Kidney (tissue), 14 donors: ENCODE data around the gene PRKG2. TPM values are rescaled to one million over a fixed set of nuclear protein-coding genes. Genes with fewer than 3 reads are reported as not detected.

Experiments
- DNase-seq, 5 donors: peaks; one replicate each; pipeline ENCODE4 v3.0.0-alpha.2; 2013 to 2020
- FAIRE-seq: peaks from 2 replicates; lab custom pipeline; 2012; peaks lifted over from hg19 to GRCh38; lab: Jason Lieb, UNC
- H3K27ac ChIP-seq, 2 donors: one replicate each; pipeline ENCODE4 v1.7.0; 2013; ENCODE audit warnings: low read depth in 2 of 2, low read length in 2 of 2, inconsistent platforms in 1 of 2
- H3K27me3 ChIP-seq: one replicate; pipeline ENCODE4 v1.7.1; 2013; ENCODE audit warnings: low read length, inconsistent platforms; ENCODE audit not compliant: control insufficient read depth, insufficient read depth
- H3K36me3 ChIP-seq, 3 donors: one replicate each; pipeline versions ENCODE4 v1.7.0 to v1.7.1; 2013; ENCODE audit warnings: low read length in 3 of 3, control low read depth in 1 of 3, inconsistent platforms in 1 of 3; ENCODE audit not compliant: insufficient read depth in 3 of 3, control insufficient read depth in 2 of 3
- H3K4me1 ChIP-seq, 3 donors: one replicate each; pipeline versions ENCODE4 v1.7.0 to v1.7.1; 2013; ENCODE audit warnings: low read length in 3 of 3, inconsistent platforms in 1 of 3, low read depth in 1 of 3; ENCODE audit not compliant: control insufficient read depth in 2 of 3, insufficient read depth in 2 of 3
- H3K4me3 ChIP-seq, 3 donors: one replicate each; pipeline versions ENCODE4 v1.7.0 to v1.8.1; 2013; ENCODE audit warnings: low read length in 3 of 3, control low read depth in 1 of 3, inconsistent platforms in 1 of 3
- H3K9ac ChIP-seq, 3 donors: one replicate each; pipeline versions ENCODE4 v1.7.0 to v1.7.1; 2013; ENCODE audit warnings: low read length in 3 of 3, control low read depth in 1 of 3, inconsistent platforms in 1 of 3
- H3K9me3 ChIP-seq, 3 donors: one replicate each; pipeline versions ENCODE4 v1.7.0 to v1.7.1; 2013; ENCODE audit warnings: low read length in 3 of 3, control low read depth in 1 of 3, inconsistent platforms in 1 of 3; ENCODE audit not compliant: control insufficient read depth in 2 of 3, insufficient read depth in 1 of 3
- CTCF ChIP-seq: IDR thresholded peaks from 3 replicates; pipeline ENCODE4 v1.5.1; 2012; ENCODE audit warnings: mild to moderate bottlenecking, moderate library complexity, borderline replicate concordance; ENCODE audit not compliant: insufficient read depth; ENCODE audit errors: extremely low read depth
- intact Hi-C: fragments of 100-400 bp; cut with DNase I; formaldehyde crosslinking; loops from one replicate; pipeline ENCODE4 v1.11.1; 2022
- polyA plus RNA-seq: library from polyadenylated mRNA; stranded (reverse); fragments of 350-450 nt; fragmentation: Illumina TruSeq; extraction: RNeasy Lipid Tissue Mini Kit (QIAGEN cat#74804); gene quantifications from one replicate; pipeline ENCODE4 v1.2.3, GENCODE V29; 2014; ENCODE audit warnings: low read depth, low replicate concordance; ENCODE audit not compliant: insufficient read depth
- total RNA-seq: library from RNA; stranded (reverse); fragmentation: NEBNext Ultra II Directional; extraction: Animal tissue kit (Norgen Biotek cat#: 25700); gene quantifications from one replicate; pipeline ENCODE4 v1.2.1, GENCODE V29; 2021
- donor health status: control.
- donor health status: control.
- donor health status: control.
- donor health status: control.
- donor health status: control.
- donor health status: DM: yes; HTN: yes; CAD: no.
- donor health status: Normal renal cell carcinoma (clear cell type).

The PRKG2 gene
- total and polyA plus RNA-seq, 2 donors from 2014 or later, result 0.54 to 1.4 TPM

DNA sequence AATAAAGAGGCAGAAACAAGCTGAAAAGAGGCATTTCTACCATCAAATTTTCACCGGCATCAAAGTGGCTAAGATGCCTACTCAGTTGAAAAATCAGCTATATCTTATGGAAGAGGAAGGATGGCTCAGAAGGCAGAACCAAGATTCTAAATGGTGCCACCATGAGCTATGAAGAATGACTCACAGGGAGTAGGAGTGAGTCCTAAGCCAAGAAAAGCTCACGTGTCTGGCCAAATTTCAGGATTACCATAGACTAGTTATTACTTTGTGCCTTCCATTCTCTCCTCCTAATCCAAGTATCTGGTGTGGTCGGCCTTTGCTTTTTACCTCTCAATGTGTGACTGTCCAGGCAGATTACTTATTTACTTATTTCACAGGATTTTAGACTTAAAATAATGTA, 129.7 kb downstream of the PRKG2 start:
- H3K4me1 ChIP-seq, result no peaks in the 10 kb centered on the region
- H3K36me3 ChIP-seq, result no peaks in the 10 kb centered on the region
- H3K27me3 ChIP-seq, result no peaks in the 10 kb centered on the region
- H3K9me3 ChIP-seq, result no peaks in the 10 kb centered on the region
- FAIRE-seq (no peak), DNase-seq (no peak)
- H3K27ac ChIP-seq, result no peak overlapping the region
- no peak overlapping the region for H3K9ac ChIP-seq
- H3K4me3 ChIP-seq, result no peak overlapping the region
- no peak for TF ChIP-seq CTCF
- intact Hi-C loops, result no loop called here

DNA sequence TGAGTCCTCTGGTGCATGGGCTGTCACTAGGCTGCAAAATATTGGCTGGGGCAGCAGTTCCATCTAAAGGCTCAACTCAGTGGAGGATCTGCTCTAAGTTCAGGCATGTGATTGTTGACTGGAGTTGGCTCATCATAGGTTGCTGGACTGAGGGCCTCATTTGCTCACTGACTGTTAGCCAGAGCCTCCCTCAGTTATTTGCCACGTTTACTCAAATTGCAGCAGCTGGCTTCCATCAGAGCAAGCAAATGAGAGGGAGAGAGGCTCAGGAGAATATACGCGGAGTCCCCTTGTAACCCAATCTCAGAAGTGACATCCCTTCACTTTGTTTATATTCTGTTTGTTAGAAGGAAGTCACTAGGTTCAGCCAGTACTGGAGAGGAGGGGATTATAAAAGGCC, 130.4 kb downstream of the PRKG2 start:
- intact Hi-C loops, result no loop called here
- TF ChIP-seq CTCF, result no peak
- FAIRE-seq, result no peak
- H3K4me1 ChIP-seq, result no peaks in the 10 kb centered on the region
- no peak overlapping the region for H3K9ac ChIP-seq
- H3K4me3 ChIP-seq, result no peak overlapping the region
- no peaks in the 10 kb centered on the region for H3K27me3 ChIP-seq
- no peaks in the 10 kb centered on the region for H3K36me3 ChIP-seq
- no peak overlapping the region for H3K27ac ChIP-seq
- no peaks in the 10 kb centered on the region for H3K9me3 ChIP-seq
- peak in 4 of 5 donors; percentile 70 to 88 (median 80) for DNase-seq

- no peak for FAIRE-seq
- DNase-seq, result no peak
- no peaks in the 10 kb centered on the region for H3K4me1 ChIP-seq
- no peak overlapping the region for H3K4me3 ChIP-seq
- no peaks in the 10 kb centered on the region for H3K9me3 ChIP-seq
- intact Hi-C loops, result no loop called here
- no peak overlapping the region for H3K27ac ChIP-seq
- TF ChIP-seq CTCF, result no peak
- H3K27me3 ChIP-seq, result no peaks in the 10 kb centered on the region
- H3K36me3 ChIP-seq, result no peaks in the 10 kb centered on the region
- H3K9ac ChIP-seq, result no peak overlapping the region
Observed at GRCh38 chr4:81084029-81084428, 131.0 kb downstream of the PRKG2 start.

DNA sequence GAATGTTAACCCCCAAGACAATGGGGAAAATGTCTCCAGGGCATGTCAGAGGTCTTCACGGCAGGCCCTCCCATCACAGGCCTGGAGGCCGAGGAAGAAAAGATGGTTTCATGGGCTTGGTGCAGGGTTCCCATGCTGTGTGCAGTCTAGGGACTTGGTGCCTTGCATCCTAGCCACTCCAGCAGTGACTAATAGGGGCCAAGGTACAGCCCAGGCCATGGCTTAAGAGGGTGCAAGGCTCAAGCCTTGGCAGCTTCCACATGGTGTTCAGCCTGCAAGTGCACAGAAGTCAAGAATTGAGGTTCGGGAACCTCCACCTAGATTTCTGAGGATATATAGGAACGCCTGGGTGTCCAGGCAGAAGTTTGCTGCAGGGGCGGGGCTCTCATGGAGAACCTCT, 133.9 kb downstream of the PRKG2 start:
- Histone ChIP-seq H3K9me3 (no peaks in the 10 kb centered on the region), H3K36me3 (no peaks in the 10 kb centered on the region), H3K4me3 (no peak overlapping the region), H3K4me1 (no peaks in the 10 kb centered on the region), H3K9ac (no peak overlapping the region), H3K27ac (no peak overlapping the region), H3K27me3 (no peaks in the 10 kb centered on the region)
- intact Hi-C loops, result no loop called here
- DNase-seq (no peak), FAIRE-seq (no peak)
- no peak for TF ChIP-seq CTCF
